Erythroblast (primary cell): ENCODE data around the gene POFUT1.

Source experiments
- GATA1 ChIP-seq: IDR thresholded peaks from 2 replicates; pipeline ENCODE4 v1.6.1; 2011; ENCODE audit warnings: low read depth, mild to moderate bottlenecking, control low read depth, low read length, moderate library complexity
- POLR2A ChIP-seq: IDR thresholded peaks from 2 replicates; pipeline ENCODE4 v1.6.1; 2011; ENCODE audit warnings: mild to moderate bottlenecking, low read length

GRCh38 chr20:32158943-32159660 lies 48.6 kb upstream of the POFUT1 start:
- TF ChIP-seq POLR2A (no peak), GATA1 (no peak)
